HEK293T (cell line): ENCODE results near the gene MREG.

Source experiments
- ARNT ChIP-seq: fragments of 450-650 bp; IDR thresholded peaks from 2 replicates; pipeline ENCODE4 v1.6.1; 2017; ENCODE audit warnings: mild to moderate bottlenecking
- BHLHE40 ChIP-seq: fragments of 450-650 bp; IDR thresholded peaks from 2 replicates; pipeline ENCODE4 v1.6.1; 2016; ENCODE audit warnings: mild to moderate bottlenecking, moderate library complexity, borderline replicate concordance
- FOXA1 ChIP-seq: fragments of 450-650 bp; IDR thresholded peaks from 2 replicates; pipeline ENCODE4 v1.6.1; 2016; ENCODE audit warnings: mild to moderate bottlenecking
- FOXM1 ChIP-seq: fragments of 450-650 bp; IDR thresholded peaks from 2 replicates; pipeline ENCODE4 v1.6.1; 2017; ENCODE audit warnings: mild to moderate bottlenecking, borderline replicate concordance
- HDGF ChIP-seq: fragments of 450-650 bp; IDR thresholded peaks from 2 replicates; pipeline ENCODE4 v1.6.1; 2017; ENCODE audit warnings: antibody characterized with exemption, borderline replicate concordance
- PKNOX1 ChIP-seq: fragments of 450-650 bp; IDR thresholded peaks from 2 replicates; pipeline ENCODE4 v1.6.1; 2016
- SP1 ChIP-seq: fragments of 450-650 bp; IDR thresholded peaks from 2 replicates; pipeline ENCODE4 v1.6.1; 2017
- ZNF384 ChIP-seq: fragments of 450-650 bp; IDR thresholded peaks from 2 replicates; pipeline ENCODE4 v1.6.1; 2016

- TF ChIP-seq ZNF384, result no peak
- no peak for TF ChIP-seq HDGF
- TF ChIP-seq ARNT, result no peak
- no peak for TF ChIP-seq BHLHE40
- no peak for TF ChIP-seq FOXM1
- no peak for TF ChIP-seq SP1
- no peak for TF ChIP-seq FOXA1
- TF ChIP-seq PKNOX1, result no peak
Measured at GRCh38 chr2:216017365-216017764, 4.0 kb upstream of the MREG start.
